Keratinocyte (primary cell): Measurements from ENCODE around the gene MAGI1. TPM values are rescaled to one million over a fixed set of nuclear protein-coding genes. Genes with fewer than 3 reads are reported as not detected.
A peak's percentile ranks its signal among the peaks of the same experiment; 100 is the strongest.

ENCODE experiments used
- DNase-seq: peaks from one replicate; pipeline ENCODE4 v3.0.0-alpha.2; 2011; ENCODE audit warnings: low read depth, missing footprints, low spot score
- FAIRE-seq: peaks from 2 replicates; lab custom pipeline; 2011; peaks lifted over from hg19 to GRCh38; lab: Jason Lieb, UNC
- H2AFZ ChIP-seq: 2 replicates; pipeline ENCODE4 v1.6.0; 2012; ENCODE audit warnings: low read length, control low read depth, inconsistent platforms; ENCODE audit not compliant: control insufficient read depth
- H3K27ac ChIP-seq: 2 replicates; pipeline ENCODE4 v1.5.1; 2011; ENCODE audit warnings: low read length; ENCODE audit not compliant: control insufficient read depth, insufficient read depth
- H3K27me3 ChIP-seq: 3 replicates; pipeline ENCODE4 v1.6.0; 2011; ENCODE audit warnings: low read length; ENCODE audit not compliant: control insufficient read depth, insufficient read depth; ENCODE audit errors: extremely low read depth
- H3K36me3 ChIP-seq, 2 experiments: 2 replicates in 1 of 2; 3 replicates in 1 of 2; pipeline ENCODE4 v1.5.1; 2011; ENCODE audit warnings: low read length in 2 of 2, mild to moderate bottlenecking in 1 of 2; ENCODE audit not compliant: control insufficient read depth in 2 of 2, insufficient read depth in 2 of 2; ENCODE audit errors: extremely low read depth in 1 of 2
- H3K4me1 ChIP-seq: 3 replicates; pipeline ENCODE4 v1.5.1; 2011; ENCODE audit warnings: low read length; ENCODE audit not compliant: control insufficient read depth, insufficient read depth; ENCODE audit errors: extremely low read depth
- H3K4me2 ChIP-seq: 3 replicates; pipeline ENCODE4 v1.6.0; 2011; ENCODE audit warnings: low read depth, low read length; ENCODE audit not compliant: control insufficient read depth, insufficient read depth; ENCODE audit errors: extremely low read depth
- H3K4me3 ChIP-seq, 3 experiments: fragments of 200-600 bp in 1 of 3; sonication (generic) in 1 of 3; 2 replicates in 2 of 3; 3 replicates in 1 of 3; pipeline ENCODE4 v1.5.1; 2011 to 2016; ENCODE audit warnings: low read length in 3 of 3, mild to moderate bottlenecking in 3 of 3, control low read depth in 2 of 3, inconsistent platforms in 1 of 3, low read depth in 1 of 3, mixed read lengths in 1 of 3, mixed run types in 1 of 3, moderate library complexity in 1 of 3; ENCODE audit not compliant: control insufficient read depth in 2 of 3, insufficient read depth in 2 of 3; ENCODE audit errors: extremely low read depth in 1 of 3
- H3K79me2 ChIP-seq: 2 replicates; pipeline ENCODE4 v1.6.0; 2012; ENCODE audit warnings: low read length; ENCODE audit not compliant: control insufficient read depth, insufficient read depth
- H3K9ac ChIP-seq: 3 replicates; pipeline ENCODE4 v1.6.0; 2011; ENCODE audit warnings: low read length; ENCODE audit not compliant: control insufficient read depth, insufficient read depth; ENCODE audit errors: extremely low read depth
- H3K9me1 ChIP-seq: 3 replicates; pipeline ENCODE4 v1.6.0; 2011; ENCODE audit warnings: low read length; ENCODE audit not compliant: control insufficient read depth, insufficient read depth; ENCODE audit errors: extremely low read depth
- H3K9me3 ChIP-seq: 2 replicates; pipeline ENCODE4 v1.5.1; 2012; ENCODE audit warnings: low read depth, low read length; ENCODE audit not compliant: control insufficient read depth
- H4K20me1 ChIP-seq: 3 replicates; pipeline ENCODE4 v1.6.0; 2011; ENCODE audit warnings: low read length; ENCODE audit not compliant: control insufficient read depth, insufficient read depth; ENCODE audit errors: extremely low read depth
- CTCF ChIP-seq, 3 experiments: IDR thresholded peaks in 1 of 3; conservative IDR thresholded peaks in 1 of 3; optimal IDR thresholded peaks in 1 of 3; 2 replicates in 2 of 3; 3 replicates in 1 of 3; pipeline versions ENCODE3 to v1.5.1; 2011; ENCODE audit warnings: low read length in 3 of 3, mild to moderate bottlenecking in 3 of 3, moderate library complexity in 2 of 3, control low read depth in 1 of 3, inconsistent platforms in 1 of 3; ENCODE audit not compliant: insufficient read depth in 2 of 3; ENCODE audit errors: extremely low read depth in 1 of 3
- EZH2 ChIP-seq: IDR thresholded peaks from one replicate; pipeline ENCODE4 v1.6.1; 2012; ENCODE audit warnings: inconsistent platforms, mild to moderate bottlenecking, low read length, moderate library complexity
- dilution Hi-C: fragments of 300-500 bp; cut with MboI; formaldehyde crosslinking; loops from one replicate; pipeline ENCODE4 v1.7.0; 2020; ENCODE audit warnings: low sequenced_read_pairs; ENCODE audit not compliant: extremely low pct_ligation_motif_present
- polyA plus RNA-seq, 5 experiments: library from polyadenylated mRNA; depleted of rRNA in 3 of 5; stranded (reverse) in 3 of 5; stranded (forward) in 1 of 5; unstranded in 1 of 5; fragments of >200 nt; gene quantifications; 1 replicate in 1 of 5; 2 replicates in 3 of 5; 3 replicates in 1 of 5; pipeline versions ENCODE4 v1.2.1 to v1.2.3, GENCODE V29; 2011 to 2012; ENCODE audit warnings: missing spikeins in 2 of 5, low read depth in 1 of 5, low replicate concordance in 1 of 5

MAGI1 gene
- polyA plus RNA-seq, 1 donor (not counting 4 experiments of a cell fraction or from before 2014, with no cell fraction given) = 10.9 TPM

- no peaks in the 10 kb centered on the region for H3K9me1 ChIP-seq
- H3K4me3 ChIP-seq = no peak overlapping the region
- DNase-seq (no peak), FAIRE-seq (no peak)
- H3K4me2 ChIP-seq = peak overlapping the region; percentile 18
- dilution Hi-C loops = no loop called here
- H3K27ac ChIP-seq = no peak overlapping the region
- no peaks in the 10 kb centered on the region for H3K79me2 ChIP-seq
- no peak overlapping the region for H2AFZ ChIP-seq
- H3K36me3 ChIP-seq = no peaks in the 10 kb centered on the region
- H3K4me1 ChIP-seq = no peaks in the 10 kb centered on the region
- TF ChIP-seq CTCF (optimal IDR thresholded peaks at IDR 0.05 in 1 of 3, IDR thresholded peaks at IDR 0.05 in 1 of 3, conservative IDR thresholded peaks at IDR 0.05 in 1 of 3; ENCODE audit: extremely low read depth in 1 of 3, insufficient read depth in 2 of 3, low read length in 3 of 3) (no peak), EZH2 (no peak)
- no peak overlapping the region for H3K9ac ChIP-seq
- no peaks in the 10 kb centered on the region for H3K27me3 ChIP-seq
- no peaks in the 10 kb centered on the region for H4K20me1 ChIP-seq
- no peaks in the 10 kb centered on the region for H3K9me3 ChIP-seq
Measured at GRCh38 chr3:65641777-65642176, 396.9 kb downstream of the MAGI1 start.

- Histone ChIP-seq H3K9ac (no peak overlapping the region), H3K4me1 (no peaks in the 10 kb centered on the region), H3K9me3 (no peaks in the 10 kb centered on the region), H3K4me3 (no peak overlapping the region), H3K27ac (no peak overlapping the region), H3K27me3 (no peaks in the 10 kb centered on the region), H3K4me2 (no peak overlapping the region), H2AFZ (no peak overlapping the region), H3K9me1 (no peaks in the 10 kb centered on the region), H3K79me2 (no peaks in the 10 kb centered on the region), H4K20me1 (no peaks in the 10 kb centered on the region), H3K36me3 (no peaks in the 10 kb centered on the region)
- no peak for TF ChIP-seq EZH2
- no peak for TF ChIP-seq CTCF (optimal IDR thresholded peaks at IDR 0.05 in 1 of 3, IDR thresholded peaks at IDR 0.05 in 1 of 3, conservative IDR thresholded peaks at IDR 0.05 in 1 of 3; ENCODE audit: extremely low read depth in 1 of 3, insufficient read depth in 2 of 3, low read length in 3 of 3)
- no peak for FAIRE-seq
- dilution Hi-C loops = no loop called here
- DNase-seq = no peak
Measured at GRCh38 chr3:65641045-65641444, 397.7 kb downstream of the MAGI1 start.
